ENCODE measurements around the gene DDX4. TPM values are rescaled to one million over a fixed set of nuclear protein-coding genes. Genes with fewer than 3 reads are reported as not detected.

Gene DDX4
- total RNA-seq, 4 donors from 2014 or later, result not detected

DNA sequence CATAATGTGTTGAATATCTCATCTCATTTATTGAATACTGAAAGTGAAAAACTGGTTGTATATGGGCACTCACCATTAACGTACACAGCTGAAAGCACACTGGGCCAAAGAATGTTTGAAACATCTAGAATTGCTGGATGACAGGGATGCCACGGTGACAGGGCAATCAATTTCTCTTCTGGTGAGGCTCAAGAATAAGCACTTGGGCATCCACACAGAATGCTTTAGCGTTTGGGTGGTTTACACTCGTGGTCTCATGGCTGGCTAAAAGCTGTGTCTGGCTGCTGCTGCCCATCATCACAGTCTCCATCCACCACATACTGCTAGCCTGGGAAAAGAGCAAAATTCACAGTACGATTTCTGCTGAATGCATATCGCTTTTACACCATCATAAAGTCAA, 82.6 kb downstream of the DDX4 start:
- ATAC-seq (ENCODE audit: low FRiP score), result no peak
- TF ChIP-seq, protein P1, sequence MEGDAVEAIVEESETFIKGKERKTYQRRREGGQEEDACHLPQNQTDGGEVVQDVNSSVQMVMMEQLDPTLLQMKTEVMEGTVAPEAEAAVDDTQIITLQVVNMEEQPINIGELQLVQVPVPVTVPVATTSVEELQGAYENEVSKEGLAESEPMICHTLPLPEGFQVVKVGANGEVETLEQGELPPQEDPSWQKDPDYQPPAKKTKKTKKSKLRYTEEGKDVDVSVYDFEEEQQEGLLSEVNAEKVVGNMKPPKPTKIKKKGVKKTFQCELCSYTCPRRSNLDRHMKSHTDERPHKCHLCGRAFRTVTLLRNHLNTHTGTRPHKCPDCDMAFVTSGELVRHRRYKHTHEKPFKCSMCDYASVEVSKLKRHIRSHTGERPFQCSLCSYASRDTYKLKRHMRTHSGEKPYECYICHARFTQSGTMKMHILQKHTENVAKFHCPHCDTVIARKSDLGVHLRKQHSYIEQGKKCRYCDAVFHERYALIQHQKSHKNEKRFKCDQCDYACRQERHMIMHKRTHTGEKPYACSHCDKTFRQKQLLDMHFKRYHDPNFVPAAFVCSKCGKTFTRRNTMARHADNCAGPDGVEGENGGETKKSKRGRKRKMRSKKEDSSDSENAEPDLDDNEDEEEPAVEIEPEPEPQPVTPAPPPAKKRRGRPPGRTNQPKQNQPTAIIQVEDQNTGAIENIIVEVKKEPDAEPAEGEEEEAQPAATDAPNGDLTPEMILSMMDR (IDR thresholded peaks at IDR 0.05), result no peak
- no peak for DNase-seq (ENCODE audit: low spot score)

DNA sequence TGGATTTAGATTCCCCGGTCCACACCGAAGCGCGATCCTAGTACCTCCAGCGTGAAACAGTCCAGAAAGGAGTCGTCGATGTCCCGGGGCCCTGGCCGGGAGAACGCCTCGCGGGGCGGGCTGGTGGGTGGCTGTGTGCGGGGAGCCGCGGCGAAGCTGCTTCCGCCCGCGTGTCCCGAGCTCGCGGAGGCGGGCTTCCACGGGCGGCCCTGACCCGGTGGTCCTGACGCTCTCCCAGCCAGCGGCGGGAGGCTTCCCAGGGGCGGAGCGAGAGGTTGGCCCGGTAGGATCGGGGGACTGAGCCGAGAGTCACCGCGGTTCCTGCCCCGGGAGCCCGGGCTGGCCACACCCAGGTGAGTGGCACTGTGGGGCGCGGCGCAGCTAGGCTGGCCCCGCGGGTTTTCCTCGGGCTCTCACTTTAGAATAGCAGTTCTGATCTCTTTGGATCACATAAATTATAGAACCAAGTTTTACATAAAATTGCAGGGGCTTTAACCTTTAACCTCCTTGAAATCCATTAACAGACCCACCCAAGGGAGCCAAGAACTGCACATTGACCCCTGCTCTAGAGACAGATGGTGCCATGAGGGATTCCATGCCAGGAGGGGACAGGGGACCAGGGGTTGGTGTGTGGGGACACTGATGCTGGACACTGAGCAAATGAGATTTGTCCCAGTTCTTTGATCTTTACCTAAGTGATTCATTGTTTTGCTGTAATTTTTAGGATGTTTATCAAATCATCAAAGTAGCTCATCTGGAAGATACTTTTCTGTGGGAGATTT, 84.1 kb downstream of the DDX4 start:
- ATAC-seq (ENCODE audit: low FRiP score) (peak; percentile 44), DNase-seq (ENCODE audit: low spot score) (no peak)
- TF ChIP-seq, protein P1 (IDR thresholded peaks at IDR 0.05), result no peak

DNA sequence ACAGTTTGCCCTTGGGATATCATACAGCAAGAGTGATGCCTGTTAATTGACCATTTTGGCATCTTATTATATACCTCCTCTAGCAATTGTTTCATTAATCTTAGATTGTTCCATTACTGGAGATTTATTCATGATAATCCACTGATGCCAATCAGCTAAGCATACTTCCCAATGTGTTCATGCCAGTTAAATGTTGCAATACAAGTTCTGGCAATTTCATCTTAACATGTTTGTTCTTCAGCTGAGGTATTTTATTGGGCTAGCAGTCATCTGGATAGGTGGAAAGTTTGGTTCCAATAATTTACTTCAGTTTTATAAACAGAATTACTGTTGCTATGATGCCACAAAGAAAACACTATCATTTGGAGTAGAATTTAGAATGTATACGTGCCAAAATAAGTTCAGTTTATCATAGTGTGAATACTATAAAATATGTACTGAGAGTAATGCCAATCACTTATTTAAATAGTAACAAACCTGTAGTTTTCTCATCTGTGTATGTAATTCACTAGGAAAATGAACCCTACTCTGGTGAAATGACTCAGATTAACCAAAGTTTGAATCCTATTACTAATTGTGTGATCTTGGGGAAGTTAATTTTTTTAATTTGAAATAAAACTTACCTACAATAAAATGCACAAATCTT, 85.4 kb downstream of the DDX4 start:
- ATAC-seq (ENCODE audit: low FRiP score), result no peak
- TF ChIP-seq, protein P1 (IDR thresholded peaks at IDR 0.05), result no peak
- no peak for DNase-seq (ENCODE audit: low spot score)

DNA sequence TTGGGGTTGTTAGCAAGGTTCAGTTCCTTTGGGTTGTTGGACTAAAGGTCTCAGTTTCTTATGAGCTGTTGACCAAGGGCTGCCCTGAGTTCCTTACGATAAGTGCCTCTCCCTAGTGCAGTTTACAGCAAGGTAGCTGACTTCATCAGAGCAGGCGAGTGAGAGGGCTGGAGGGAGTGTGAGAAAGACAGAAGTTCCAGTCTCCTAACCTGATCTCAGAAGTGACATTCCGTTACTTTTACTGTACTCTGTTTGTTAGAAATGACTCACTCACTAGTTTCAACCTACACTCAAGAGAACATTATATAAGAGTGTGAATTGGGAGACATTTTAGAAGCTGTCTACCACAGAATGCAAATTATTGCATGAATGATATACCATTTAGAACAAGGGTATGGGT, 92.1 kb downstream of the DDX4 start:
- ATAC-seq (ENCODE audit: low FRiP score), result no peak
- TF ChIP-seq, protein P1 (IDR thresholded peaks at IDR 0.05), result no peak

DNA sequence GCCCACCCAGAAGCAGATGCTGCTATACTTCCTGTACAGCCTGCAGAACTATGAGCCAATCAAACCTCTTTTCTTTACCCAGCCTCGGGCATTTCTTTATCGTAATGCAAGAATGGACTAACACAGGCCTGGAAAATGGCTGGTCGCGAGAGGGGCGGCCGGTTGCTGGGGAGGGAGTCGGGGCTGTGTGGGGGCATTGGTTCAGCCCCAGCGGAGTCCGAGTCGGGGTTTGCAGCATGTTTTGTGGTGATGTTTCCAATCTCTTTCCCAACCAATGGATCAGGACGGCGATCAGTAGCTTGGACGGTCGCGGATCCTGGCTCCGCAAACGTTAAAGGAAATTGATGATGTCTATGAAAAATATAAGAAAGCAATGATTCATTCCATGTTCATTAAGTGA, 94.6 kb downstream of the DDX4 start:
- ATAC-seq (ENCODE audit: low FRiP score) (no peak), DNase-seq (ENCODE audit: low spot score) (no peak)
- TF ChIP-seq, protein P1 (IDR thresholded peaks at IDR 0.05), result no peak

More for the DNA sequence above, 92.1 kb downstream of the DDX4 start:
- DNase-seq (ENCODE audit: low spot score), result no peak

DNA sequence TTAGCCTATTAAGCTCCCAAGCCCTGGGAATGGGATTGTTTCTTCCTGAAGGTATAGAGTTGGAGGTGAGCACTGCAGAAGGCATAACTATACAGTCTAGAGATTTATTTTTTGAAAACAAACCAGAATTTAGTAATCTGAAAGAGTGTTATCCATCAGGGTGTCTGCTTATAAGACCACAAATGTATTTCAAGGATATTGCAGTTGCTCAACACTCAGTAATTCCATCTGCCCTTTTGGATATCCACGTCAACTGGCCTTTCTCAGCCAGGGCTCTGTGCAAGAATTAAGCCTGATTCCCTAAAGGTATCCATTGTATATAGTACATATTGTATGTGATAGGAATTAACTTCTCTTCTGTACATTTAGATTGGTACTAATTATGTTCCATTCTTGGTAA, 98.3 kb downstream of the DDX4 start:
- TF ChIP-seq, protein P1 (IDR thresholded peaks at IDR 0.05), result no peak
- ATAC-seq (ENCODE audit: low FRiP score), result no peak
- DNase-seq (ENCODE audit: low spot score), result no peak

DNA sequence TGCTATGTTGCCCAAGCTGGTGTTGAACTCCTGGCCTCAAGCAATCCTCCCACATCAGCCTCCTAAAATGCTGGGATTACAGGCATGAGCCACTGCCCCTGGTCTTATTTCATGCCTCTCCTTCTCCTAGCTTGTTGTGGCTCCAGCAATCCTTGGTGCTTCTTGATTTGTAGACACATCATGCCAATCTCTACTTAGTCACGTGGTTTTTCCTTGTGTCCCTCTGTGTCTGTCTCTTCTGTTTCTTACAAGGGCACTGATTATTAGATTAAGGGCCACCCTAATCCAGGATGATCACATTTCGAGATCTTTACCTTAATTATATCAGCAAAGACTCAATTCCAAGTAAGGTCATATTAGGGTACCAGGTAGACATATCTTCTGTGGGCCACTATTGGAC, 104.1 kb downstream of the DDX4 start:
- TF ChIP-seq, protein P1 (IDR thresholded peaks at IDR 0.05), result no peak
- ATAC-seq (ENCODE audit: low FRiP score) (no peak), DNase-seq (ENCODE audit: low spot score) (no peak)
